HG03095 (cell line): Measurements from ENCODE around the gene FAM180B.
"Not testable (repeated sequence)": the region's sequence is repeated elsewhere in the genome, so short reads cannot be mapped to it uniquely, and the experiment has no call there.

Experiments used
- ATAC-seq: cut with Tn5 transposase; IDR thresholded peaks from one replicate; pipeline ENCODE4 v1.9.1; 2021; ENCODE audit warnings: moderate library complexity; ENCODE audit not compliant: unreplicated experiment

The FAM180B gene

GRCh38 chr11:47593934-47594855, 7.7 kb downstream of the FAM180B start, which contains the start of gene C1QTNF4:
TSS of gene C1QTNF4 (minus strand) at chr11:47594411. CDS start at chr11:47590810, 3,601 bp downstream.
- ATAC-seq = no peak

GRCh38 chr11:47595029-47595428, 8.6 kb downstream of the FAM180B start:
- ATAC-seq = no peak

GRCh38 chr11:47595967-47596366, 9.5 kb downstream of the FAM180B start:
- ATAC-seq = no peak

- ATAC-seq = no peak
Observed at GRCh38 chr11:47599902-47600301, 13.4 kb downstream of the FAM180B start.

GRCh38 chr11:47603295-47603694, 16.8 kb downstream of the FAM180B start:
- no peak for ATAC-seq

- ATAC-seq = no peak
Observed at GRCh38 chr11:47605921-47606320, 19.4 kb downstream of the FAM180B start.

- no peak for ATAC-seq
Observed at GRCh38 chr11:47606731-47607130, 20.3 kb downstream of the FAM180B start.

GRCh38 chr11:47607380-47607779, 20.9 kb downstream of the FAM180B start:
- ATAC-seq = no peak

- ATAC-seq = no peak
Observed at GRCh38 chr11:47609675-47610074, 23.2 kb downstream of the FAM180B start.

GRCh38 chr11:47611348-47611794, 24.9 kb downstream of the FAM180B start:
- peak; percentile 73 for ATAC-seq

GRCh38 chr11:47615249-47615648, 28.8 kb downstream of the FAM180B start:
- ATAC-seq = no peak

GRCh38 chr11:47616726-47617416, 30.4 kb downstream of the FAM180B start:
- no peak for ATAC-seq

GRCh38 chr11:47617417-47617809, 30.9 kb downstream of the FAM180B start:
- no peak for ATAC-seq

GRCh38 chr11:47620836-47621378, 34.4 kb downstream of the FAM180B start:
- no peak for ATAC-seq

GRCh38 chr11:47626234-47626633, 39.8 kb downstream of the FAM180B start:
- ATAC-seq = no peak

- ATAC-seq = no peak
Observed at GRCh38 chr11:47628026-47628425, 41.5 kb downstream of the FAM180B start.

- ATAC-seq = no peak
Observed at GRCh38 chr11:47631473-47631872, 45.0 kb downstream of the FAM180B start.

GRCh38 chr11:47636331-47636730, 49.9 kb downstream of the FAM180B start:
- ATAC-seq = not testable (repeated sequence)
